PC-9 (cell line): ENCODE results near the gene UBE2G1. TPM values are rescaled to one million over a fixed set of nuclear protein-coding genes. Genes with fewer than 3 reads are reported as not detected.
"Not testable (repeated sequence)": the region's sequence is repeated elsewhere in the genome, so short reads cannot be mapped to it uniquely, and the experiment has no call there.

Experiments
- BruUV-seq: library from RNA; stranded (reverse); fragments of 400-500 nt; replicated peaks from 2 replicates; lab custom pipeline; 2021; lab: Mats Ljungman, UMichigan
- CTCF ChIA-PET: fragments of 300-600 bp; sonication (Branson Sonifier 250); formaldehyde crosslinking; loops from one replicate; lab custom pipeline; 2022; ENCODE audit warnings: antibody characterized with exemption; lab: Charles Lee
- POLR2A ChIA-PET: fragments of 300-600 bp; sonication (Branson Sonifier 250); formaldehyde crosslinking; loops from one replicate; lab custom pipeline; 2022; ENCODE audit warnings: antibody characterized with exemption; ENCODE audit not compliant: unreplicated experiment; lab: Charles Lee
- DNase-seq, 2 experiments: peaks; one replicate each; pipeline versions ENCODE4 v3.0.0 to v3.0.0-alpha.2; 2015 to 2022; ENCODE audit warnings: mixed read lengths in 1 of 2
- H2AFZ ChIP-seq: fragments of 200-600 bp; sonication (generic); 2 replicates; pipeline ENCODE4 v1.8.1; 2017; ENCODE audit warnings: antibody characterized with exemption
- H3F3A ChIP-seq: fragments of 200-600 bp; sonication (generic); 2 replicates; pipeline ENCODE4 v1.8.1; 2017; ENCODE audit warnings: antibody characterized with exemption, mild to moderate bottlenecking, low read depth; ENCODE audit not compliant: insufficient read depth
- H3K27ac ChIP-seq: fragments of 200-600 bp; sonication (generic); 2 replicates; pipeline ENCODE4 v1.6.1; 2016; ENCODE audit warnings: mixed run types
- H3K27me3 ChIP-seq: fragments of 200-600 bp; sonication (generic); 2 replicates; pipeline ENCODE4 v1.6.1; 2016; ENCODE audit warnings: low read depth, mixed run types; ENCODE audit not compliant: insufficient read depth
- H3K36me3 ChIP-seq: fragments of 200-600 bp; sonication (generic); 2 replicates; pipeline ENCODE4 v1.6.1; 2016; ENCODE audit warnings: low read depth, mixed run types
- H3K4me1 ChIP-seq: fragments of 200-600 bp; sonication (generic); replicated peaks from 2 replicates; pipeline ENCODE4 v1.6.1; 2016; ENCODE audit warnings: mixed run types; ENCODE audit not compliant: insufficient read depth
- H3K4me2 ChIP-seq: fragments of 200-600 bp; sonication (generic); 2 replicates; pipeline ENCODE4 v1.6.1; 2017; ENCODE audit warnings: mixed run types
- H3K4me3 ChIP-seq: fragments of 200-600 bp; sonication (generic); 2 replicates; pipeline ENCODE4 v1.6.1; 2016; ENCODE audit warnings: mixed run types
- H3K79me2 ChIP-seq: fragments of 200-600 bp; sonication (generic); 2 replicates; pipeline ENCODE4 v1.6.1; 2017; ENCODE audit warnings: low read depth, mixed run types
- H3K9me2 ChIP-seq: fragments of 200-600 bp; sonication (generic); 2 replicates; pipeline ENCODE4 v1.8.1; 2017; ENCODE audit warnings: mild to moderate bottlenecking; ENCODE audit not compliant: insufficient read depth
- H3K9me3 ChIP-seq: fragments of 200-600 bp; sonication (generic); 2 replicates; pipeline ENCODE4 v1.8.1; 2016; ENCODE audit warnings: low read depth; ENCODE audit not compliant: insufficient read depth
- H4K20me1 ChIP-seq: fragments of 200-600 bp; sonication (generic); 2 replicates; pipeline ENCODE4 v1.8.1; 2017; ENCODE audit not compliant: insufficient read depth
- CTCF ChIP-seq: fragments of 200-600 bp; sonication (generic); conservative IDR thresholded peaks from 2 replicates; pipeline ENCODE4 v1.6.1; 2017; ENCODE audit warnings: mixed run types, antibody characterized with exemption, mild to moderate bottlenecking, moderate library complexity
- EZH2 ChIP-seq: fragments of 200-600 bp; sonication (generic); IDR thresholded peaks from 2 replicates; pipeline ENCODE4 v1.8.0; 2017; ENCODE audit warnings: antibody characterized with exemption, low read depth
- intact Hi-C: fragments of 100-400 bp; cut with micrococcal nuclease; formaldehyde crosslinking; loops from one replicate; pipeline ENCODE4 v1.10.0; 2022; ENCODE audit not compliant: unreplicated experiment
- total RNA-seq: library from RNA; stranded (reverse); gene quantifications from 2 replicates; pipeline ENCODE4 v1.2.3, GENCODE V29; 2021

UBE2G1 gene
- total RNA-seq, 1 experiment from 2014 or later: 111 TPM

DNA sequence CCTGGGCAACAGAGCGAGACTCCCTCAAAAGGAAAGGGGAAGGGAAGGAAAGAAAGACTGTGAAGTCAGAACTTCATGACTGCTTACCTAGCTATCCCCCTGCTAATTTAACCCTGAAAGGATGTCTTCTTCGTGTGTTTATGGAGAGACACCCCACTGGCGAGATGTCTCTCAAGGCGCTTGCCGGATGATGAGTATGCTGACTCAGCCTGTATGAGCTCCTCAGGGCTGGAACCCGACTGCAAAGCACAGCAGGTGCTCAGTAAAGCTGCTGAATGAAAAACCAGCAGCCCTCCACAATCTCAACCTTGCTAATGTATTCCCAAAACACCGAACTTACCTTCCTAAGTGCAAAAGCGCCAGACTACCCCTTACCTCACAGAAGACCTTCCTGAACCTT is 105.0 kb downstream of the UBE2G1 start:
- ChIA-PET POLR2A (no interaction called here), CTCF (interaction anchor here (0.5 to 0.6 kb wide), 2 partner anchors 127 to 304 kb away, joined by 4 to 7 read pairs; no protein-coding TSS in a partner anchor)
- intact Hi-C loops: loop anchor here (5.0 kb wide), 2 partner anchors 44 to 151 kb away; no protein-coding TSS in a partner anchor
- H4K20me1 ChIP-seq: peaks cover 10% of the 10 kb centered on the region; the same call in 1 of the 2 replicates
- H3K9me3 ChIP-seq: peaks cover 24% of the 10 kb centered on the region
- no peak overlapping the region for H3K4me2 ChIP-seq
- no peak for DNase-seq
- no peaks in the 10 kb centered on the region for H3K27me3 ChIP-seq
- H3K79me2 ChIP-seq: peaks cover 71% of the 10 kb centered on the region
- no peaks in the 10 kb centered on the region for H3K9me2 ChIP-seq
- H3K4me1 ChIP-seq: peaks cover 14% of the 10 kb centered on the region
- TF ChIP-seq EZH2 (no peak), CTCF (no peak)
- no peak overlapping the region for H3K4me3 ChIP-seq
- H3F3A ChIP-seq: peaks cover 10% of the 10 kb centered on the region; the same call in 1 of the 2 replicates
- no peak overlapping the region for H2AFZ ChIP-seq
- no TSS peak for BruUV-seq
- no peak overlapping the region for H3K27ac ChIP-seq
- H3K36me3 ChIP-seq: peaks cover 25% of the 10 kb centered on the region

- Histone ChIP-seq H3K4me3 (no peak overlapping the region), H3K27ac (no peak overlapping the region), H3K27me3 (no peaks in the 10 kb centered on the region), H3K9me3 (peaks cover 24% of the 10 kb centered on the region), H3K4me1 (peaks cover 8% of the 10 kb centered on the region), H3K4me2 (no peak overlapping the region), H3F3A (peaks cover 7% of the 10 kb centered on the region; the same call in 1 of the 2 replicates), H3K36me3 (peaks cover 25% of the 10 kb centered on the region), H4K20me1 (peaks cover 27% of the 10 kb centered on the region), H3K79me2 (peaks cover 93% of the 10 kb centered on the region), H3K9me2 (no peaks in the 10 kb centered on the region), H2AFZ (no peak overlapping the region)
- TF ChIP-seq EZH2 (no peak), CTCF (no peak)
- intact Hi-C loops: no loop called here
- no TSS peak for BruUV-seq
- DNase-seq: no peak
- ChIA-PET POLR2A (no interaction called here), CTCF (interaction anchor here (0.8 kb wide), 1 partner anchor 535 kb away, joined by 3 read pairs; no protein-coding TSS in a partner anchor)
Measured at GRCh38 chr17:4258867-4259266, 107.6 kb downstream of the UBE2G1 start.

DNA sequence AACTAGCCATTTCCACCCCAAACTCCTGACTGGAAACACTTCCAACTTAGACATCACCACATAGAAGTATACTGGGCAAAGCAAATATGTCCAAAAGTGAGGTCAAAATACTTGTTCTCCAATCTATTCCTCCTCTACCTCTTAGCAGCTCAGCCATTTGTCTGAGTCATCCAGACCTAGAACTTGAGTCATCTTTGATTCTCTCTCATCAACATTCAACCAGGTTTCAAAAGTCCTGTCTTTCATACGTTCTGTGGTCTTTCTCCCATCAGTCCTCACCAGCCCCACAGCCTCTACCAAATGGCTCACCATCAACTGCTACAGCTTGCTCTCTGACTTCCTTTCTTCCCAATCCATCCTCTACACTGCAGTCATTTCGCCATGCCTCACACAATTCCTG is 109.5 kb downstream of the UBE2G1 start:
- H3K4me1 ChIP-seq: no peaks in the 10 kb centered on the region
- no peak overlapping the region for H3K27ac ChIP-seq
- DNase-seq: no peak
- H3K36me3 ChIP-seq: peaks cover 25% of the 10 kb centered on the region
- no peak for TF ChIP-seq CTCF
- TF ChIP-seq EZH2: no peak
- ChIA-PET CTCF (no interaction called here), POLR2A (no interaction called here)
- H3K9me2 ChIP-seq: no peaks in the 10 kb centered on the region
- peaks cover 24% of the 10 kb centered on the region for H3K9me3 ChIP-seq
- no peak overlapping the region for H2AFZ ChIP-seq
- intact Hi-C loops: no loop called here
- no peak overlapping the region for H3K4me3 ChIP-seq
- no TSS peak for BruUV-seq
- peaks cover 39% of the 10 kb centered on the region; the same call in 1 of the 2 replicates for H4K20me1 ChIP-seq
- no peaks in the 10 kb centered on the region for H3K27me3 ChIP-seq
- peaks cover 7% of the 10 kb centered on the region for H3F3A ChIP-seq
- H3K4me2 ChIP-seq: no peak overlapping the region
- peaks cover 94% of the 10 kb centered on the region for H3K79me2 ChIP-seq

GRCh38 chr17:4255271-4255670 is 111.2 kb downstream of the UBE2G1 start:
- intact Hi-C loops, H3K27ac ChIP-seq, H3K4me1 ChIP-seq, DNase-seq, H3K4me3 ChIP-seq, H2AFZ ChIP-seq, H3K27me3 ChIP-seq, H3K9me2 ChIP-seq, BruUV-seq, H3K4me2 ChIP-seq: not testable (repeated sequence)
- CTCF ChIA-PET: interaction anchor here (0.7 kb wide), 1 partner anchor 22 kb away, joined by 5 read pairs; no protein-coding TSS in a partner anchor
- Histone ChIP-seq H3K79me2 (peaks cover 93% of the 10 kb centered on the region), H3K36me3 (peaks cover 25% of the 10 kb centered on the region), H4K20me1 (peaks cover 44% of the 10 kb centered on the region; the same call in 1 of the 2 replicates), H3F3A (peaks cover 11% of the 10 kb centered on the region), H3K9me3 (peaks cover 24% of the 10 kb centered on the region)
- POLR2A ChIA-PET: interaction anchor here (0.5 kb wide), 1 partner anchor 40 kb away, joined by 11 read pairs; no protein-coding TSS in a partner anchor
